GM12874 (cell line): ENCODE data around the gene TSPYL4.

Experiments used
- TF ChIP-seq, protein P1 (sequence below): IDR thresholded peaks from 2 replicates; pipeline ENCODE4 v1.5.1; 2011; ENCODE audit warnings: low read depth, mild to moderate bottlenecking, control low read depth, low read length, moderate library complexity; ENCODE audit not compliant: insufficient read depth

The TSPYL4 gene

DNA sequence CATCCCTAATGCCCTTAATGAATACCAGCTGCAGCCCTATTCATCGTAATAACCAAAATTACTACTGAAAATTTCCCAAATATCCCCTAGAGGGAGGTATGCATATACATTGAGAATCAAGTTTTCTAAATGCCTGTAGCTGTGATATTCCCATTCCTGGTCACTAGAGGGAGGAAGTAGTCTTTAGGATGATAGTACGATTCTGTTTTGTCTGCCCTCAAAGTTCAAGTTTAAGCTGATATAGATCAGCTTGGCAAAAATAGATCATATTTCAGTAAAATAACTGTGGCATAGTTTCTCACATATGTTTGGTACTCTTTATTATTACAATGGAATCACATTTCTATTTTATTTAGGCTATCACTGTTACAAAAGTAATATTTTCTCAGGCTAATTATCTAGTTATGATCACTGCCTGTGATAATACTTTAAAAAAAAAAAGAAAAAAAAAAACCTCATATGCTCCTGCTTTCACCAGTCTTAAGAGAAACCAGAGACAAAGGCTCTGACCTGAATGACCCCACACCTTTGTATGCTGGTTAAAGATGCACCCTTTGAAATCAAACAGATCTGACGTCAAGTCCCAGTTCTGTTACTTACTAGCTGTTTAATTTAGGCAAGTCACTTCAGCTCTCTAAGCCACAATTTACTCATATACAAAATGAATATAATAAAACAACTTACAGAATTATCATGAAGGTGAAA lies 14.9 kb upstream of the TSPYL4 start:
- TF ChIP-seq, protein P1, sequence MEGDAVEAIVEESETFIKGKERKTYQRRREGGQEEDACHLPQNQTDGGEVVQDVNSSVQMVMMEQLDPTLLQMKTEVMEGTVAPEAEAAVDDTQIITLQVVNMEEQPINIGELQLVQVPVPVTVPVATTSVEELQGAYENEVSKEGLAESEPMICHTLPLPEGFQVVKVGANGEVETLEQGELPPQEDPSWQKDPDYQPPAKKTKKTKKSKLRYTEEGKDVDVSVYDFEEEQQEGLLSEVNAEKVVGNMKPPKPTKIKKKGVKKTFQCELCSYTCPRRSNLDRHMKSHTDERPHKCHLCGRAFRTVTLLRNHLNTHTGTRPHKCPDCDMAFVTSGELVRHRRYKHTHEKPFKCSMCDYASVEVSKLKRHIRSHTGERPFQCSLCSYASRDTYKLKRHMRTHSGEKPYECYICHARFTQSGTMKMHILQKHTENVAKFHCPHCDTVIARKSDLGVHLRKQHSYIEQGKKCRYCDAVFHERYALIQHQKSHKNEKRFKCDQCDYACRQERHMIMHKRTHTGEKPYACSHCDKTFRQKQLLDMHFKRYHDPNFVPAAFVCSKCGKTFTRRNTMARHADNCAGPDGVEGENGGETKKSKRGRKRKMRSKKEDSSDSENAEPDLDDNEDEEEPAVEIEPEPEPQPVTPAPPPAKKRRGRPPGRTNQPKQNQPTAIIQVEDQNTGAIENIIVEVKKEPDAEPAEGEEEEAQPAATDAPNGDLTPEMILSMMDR: peak; percentile 50; the same call in 1 of the 2 replicates

DNA sequence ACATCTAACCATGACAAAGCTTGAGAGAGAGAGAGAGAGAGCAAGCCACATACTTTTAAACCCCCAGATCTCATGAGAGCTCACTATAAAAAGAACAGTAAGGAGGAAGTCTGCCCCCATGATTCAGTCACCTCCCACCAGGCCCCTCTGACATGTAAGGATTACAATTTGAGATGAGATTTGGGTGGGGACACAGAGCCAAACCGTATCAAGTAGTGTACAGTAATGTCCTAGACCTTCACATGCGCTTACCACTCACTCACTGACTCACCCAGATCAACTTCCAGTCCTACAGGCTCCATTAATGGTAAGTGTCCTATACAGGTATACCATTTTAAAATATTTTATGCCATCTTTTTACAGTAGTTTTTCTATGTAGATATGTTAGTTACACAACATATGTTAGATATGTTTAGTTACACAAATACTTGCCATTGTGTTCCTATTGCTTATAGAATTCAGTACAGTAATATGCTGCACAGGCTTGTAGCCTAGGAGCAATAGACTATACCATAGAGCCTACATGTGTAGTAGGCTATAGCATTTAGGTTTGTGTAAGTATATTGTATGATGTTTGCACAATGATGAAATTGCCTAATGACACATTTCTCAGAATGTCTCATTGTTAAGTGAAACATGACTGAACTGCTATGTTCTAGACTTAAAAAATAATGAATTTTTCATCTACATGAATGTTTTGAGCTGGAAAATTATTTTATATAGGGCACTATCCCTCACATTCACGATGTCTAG lies 14.1 kb upstream of the TSPYL4 start:
- TF ChIP-seq, protein P1: no peak

DNA sequence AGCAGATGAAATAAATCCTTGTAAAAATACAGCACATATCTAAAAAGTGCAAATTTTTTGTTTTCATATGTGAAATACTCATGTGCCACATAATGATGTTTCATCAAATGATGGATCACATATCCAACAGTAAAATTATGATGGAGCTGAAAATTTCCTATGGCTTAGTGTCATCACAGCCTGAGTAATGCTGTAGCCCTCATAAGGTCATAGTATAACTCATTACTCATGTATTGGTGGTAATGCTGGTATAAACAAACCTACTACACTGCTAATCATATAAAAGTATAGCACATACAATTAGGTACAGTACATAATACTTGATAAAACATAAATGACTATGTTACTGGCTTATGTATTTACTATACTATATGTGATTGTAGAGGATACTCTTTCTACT lies 12.9 kb upstream of the TSPYL4 start:
- TF ChIP-seq, protein P1: no peak

DNA sequence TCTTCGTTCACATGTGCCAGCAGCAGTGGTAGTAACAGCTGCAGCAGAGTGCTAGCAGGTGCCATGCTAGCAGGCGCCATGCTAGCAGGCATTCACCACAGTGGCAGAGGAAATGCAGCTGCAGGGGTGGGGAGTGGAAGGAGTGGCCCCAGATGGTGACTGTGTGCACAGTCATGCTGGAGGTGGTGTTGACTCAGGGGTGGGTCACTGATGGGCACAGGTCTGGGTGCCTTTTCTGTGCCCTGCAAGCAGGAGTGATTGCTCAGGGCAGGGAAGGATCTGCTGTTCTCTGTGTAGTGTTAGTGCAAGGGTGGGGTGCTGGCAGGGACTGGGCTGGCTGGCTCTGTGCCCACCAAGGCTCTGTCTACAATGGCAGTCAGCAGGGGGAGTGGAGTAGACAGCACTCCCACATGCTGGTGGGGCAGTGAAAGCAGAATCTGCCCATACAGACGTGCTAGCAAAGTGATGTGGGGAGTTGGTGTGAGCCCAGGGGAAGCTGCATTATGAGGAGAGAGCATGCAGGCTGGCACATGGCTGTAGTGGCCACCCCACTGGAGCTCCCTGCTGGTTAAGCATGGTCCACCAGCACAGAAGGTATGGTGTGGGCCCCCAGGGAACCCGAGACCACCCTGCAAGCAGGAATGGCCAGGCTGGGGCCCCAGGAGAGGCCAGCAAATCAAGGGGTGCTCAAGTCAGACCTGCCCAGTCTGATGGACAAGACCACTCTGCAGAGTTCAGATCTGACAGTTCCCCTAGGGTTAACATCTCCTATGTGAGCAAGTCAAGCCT lies 11.4 kb upstream of the TSPYL4 start:
- TF ChIP-seq, protein P1: no peak

DNA sequence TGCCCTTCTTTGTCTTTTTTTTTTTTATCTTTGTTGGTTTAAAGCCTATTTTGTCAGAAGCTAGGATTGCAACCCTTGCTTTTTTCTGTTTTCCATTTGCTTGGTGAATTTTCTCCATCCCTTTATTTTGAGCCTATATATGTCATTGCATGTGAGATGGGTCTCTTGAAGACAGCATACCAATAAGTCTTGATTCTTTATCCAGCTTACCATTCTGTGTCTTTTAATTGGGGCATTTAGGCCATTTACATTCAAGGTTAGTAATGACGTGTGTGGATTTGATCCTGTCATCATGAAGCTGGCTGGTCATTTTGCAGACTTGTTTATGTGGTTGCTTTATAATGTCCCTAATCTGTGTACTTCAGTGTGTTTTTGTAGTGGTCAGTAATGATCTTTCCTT lies 9.5 kb upstream of the TSPYL4 start:
- TF ChIP-seq, protein P1: no peak

DNA sequence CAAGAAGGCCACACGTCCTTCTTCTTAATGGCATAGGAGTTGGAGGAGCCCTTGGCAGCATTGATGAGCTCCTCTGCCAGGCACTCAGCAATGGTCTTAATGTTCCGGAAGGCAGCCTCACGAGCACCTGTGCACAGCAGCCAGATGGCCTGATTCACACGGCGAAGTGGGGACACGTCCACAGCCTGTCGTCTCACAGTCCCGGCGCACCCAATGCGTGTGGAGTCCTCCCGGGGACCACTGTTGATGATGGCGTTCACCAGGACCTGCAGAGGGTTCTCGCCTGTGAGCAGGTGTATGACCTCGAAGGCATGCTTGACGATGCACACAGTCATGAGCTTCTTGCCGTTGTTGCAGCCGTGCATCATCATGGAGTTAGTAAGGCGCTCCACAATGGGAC lies 4.6 kb upstream of the TSPYL4 start:
- TF ChIP-seq, protein P1: no peak

DNA sequence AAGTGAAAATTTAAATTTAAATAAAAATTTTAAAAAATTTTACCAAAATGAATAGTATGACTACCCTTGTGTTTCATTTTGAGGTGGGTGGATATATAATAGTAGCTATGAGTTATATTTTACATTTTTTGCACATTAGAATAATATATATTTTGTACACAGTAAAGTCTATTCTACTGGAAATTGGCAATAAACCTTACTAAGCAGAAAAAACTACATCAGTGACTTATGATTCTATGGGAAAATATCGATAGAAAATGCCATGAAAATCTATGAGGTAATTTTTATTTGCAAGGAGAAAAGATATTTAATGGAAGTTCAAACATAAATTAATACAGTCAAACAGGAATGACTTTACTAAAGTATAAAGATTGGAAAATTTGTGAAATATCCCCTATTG lies 2.8 kb upstream of the TSPYL4 start:
- TF ChIP-seq, protein P1: no peak
